Neural cell (in vitro differentiated cells): ENCODE measurements around the gene PLXNA2. TPM values are rescaled to one million over a fixed set of nuclear protein-coding genes. Genes with fewer than 3 reads are reported as not detected.

Source experiments
- H2AFZ ChIP-seq: fragments of 200-600, 300-800 bp; sonication (generic), shearing (Covaris generic); 2 replicates; pipeline ENCODE4 v1.6.0; 2014; ENCODE audit warnings: low read depth, mild to moderate bottlenecking, antibody characterized with exemption, low read length, moderate library complexity
- H3F3A ChIP-seq: fragments of 200-600 bp; shearing (Covaris generic); 2 replicates; pipeline ENCODE4 v1.6.1; 2016; ENCODE audit warnings: mild to moderate bottlenecking, moderate library complexity, mixed read lengths, antibody characterized with exemption, low read length; ENCODE audit not compliant: insufficient read depth, poor library complexity, severe bottlenecking
- H3K27ac ChIP-seq: fragments of 200-600, 300-800 bp; sonication (generic), shearing (Covaris generic); 2 replicates; pipeline ENCODE4 v1.5.1; 2014; ENCODE audit warnings: mild to moderate bottlenecking, low read length, moderate library complexity
- H3K27me3 ChIP-seq: fragments of 300-800, 200-600 bp; sonication (generic), shearing (Covaris generic); 2 replicates; pipeline ENCODE4 v1.6.0; 2014; ENCODE audit warnings: mild to moderate bottlenecking, low read depth, low read length, moderate library complexity; ENCODE audit not compliant: insufficient read depth
- H3K36me3 ChIP-seq: fragments of 300-800, 200-600 bp; sonication (generic), shearing (Covaris generic); 2 replicates; pipeline ENCODE4 v1.5.1; 2014; ENCODE audit warnings: mild to moderate bottlenecking, antibody characterized with exemption, low read length, moderate library complexity; ENCODE audit not compliant: insufficient read depth
- H3K4me2 ChIP-seq: fragments of 300-800, 200-600 bp; sonication (generic), shearing (Covaris generic); 2 replicates; pipeline ENCODE4 v1.6.0; 2014; ENCODE audit warnings: mild to moderate bottlenecking, low read length
- H3K4me3 ChIP-seq: fragments of 300-800, 200-600 bp; sonication (generic), shearing (Covaris generic); 2 replicates; pipeline ENCODE4 v1.5.1; 2014; ENCODE audit warnings: mild to moderate bottlenecking, low read length, moderate library complexity
- H3K79me2 ChIP-seq: fragments of 200-600 bp; shearing (Covaris generic); replicated peaks from 2 replicates; pipeline ENCODE4 v1.6.0; 2014; ENCODE audit warnings: mild to moderate bottlenecking, low read length, moderate library complexity; ENCODE audit not compliant: insufficient read depth
- H3K9ac ChIP-seq: fragments of 300-800, 200-600 bp; sonication (generic), shearing (Covaris generic); 2 replicates; pipeline ENCODE4 v1.6.1; 2016; ENCODE audit warnings: mild to moderate bottlenecking, low read length, mixed read lengths
- H3K9me2 ChIP-seq: fragments of 200-600 bp; shearing (Covaris generic); 2 replicates; pipeline ENCODE4 v1.6.1; 2016; ENCODE audit warnings: mild to moderate bottlenecking, low read length, mixed read lengths; ENCODE audit not compliant: insufficient read depth
- H3K9me3 ChIP-seq: fragments of 200-600, 300-800 bp; sonication (generic), shearing (Covaris generic); 2 replicates; pipeline ENCODE4 v1.6.1; 2016; ENCODE audit warnings: mild to moderate bottlenecking, mixed run types, low read length, moderate library complexity, mixed read lengths
- H4K20me1 ChIP-seq: fragments of 200-600 bp; shearing (Covaris generic); 2 replicates; pipeline ENCODE4 v1.6.1; 2016; ENCODE audit warnings: mild to moderate bottlenecking, mixed run types; ENCODE audit not compliant: insufficient read depth
- CTCF ChIP-seq: fragments of 450-650 bp; IDR thresholded peaks from 2 replicates; pipeline ENCODE4 v1.5.1; 2014; ENCODE audit warnings: antibody characterized with exemption, mild to moderate bottlenecking, moderate library complexity; ENCODE audit not compliant: poor library complexity, severe bottlenecking
- EP300 ChIP-seq: fragments of 450-650 bp; conservative IDR thresholded peaks from 2 replicates; pipeline ENCODE4 v1.6.1; 2014; ENCODE audit warnings: antibody characterized with exemption, mild to moderate bottlenecking, moderate library complexity; ENCODE audit not compliant: poor library complexity, severe bottlenecking
- EZH2 ChIP-seq: fragments of 200-600, 300-800 bp; shearing (Covaris generic), sonication (generic); IDR thresholded peaks from 2 replicates; pipeline ENCODE4 v1.6.1; 2014; ENCODE audit warnings: antibody characterized with exemption, low read length, borderline replicate concordance, mild to moderate bottlenecking; ENCODE audit not compliant: insufficient read depth, poor library complexity, severe bottlenecking
- MXI1 ChIP-seq: fragments of 450-650 bp; conservative IDR thresholded peaks from 2 replicates; pipeline ENCODE4 v1.6.1; 2014; ENCODE audit warnings: antibody characterized with exemption, mild to moderate bottlenecking; ENCODE audit not compliant: poor library complexity, severe bottlenecking
- POLR2AphosphoS5 ChIP-seq: IDR thresholded peaks from 2 replicates; pipeline ENCODE4 v1.6.1; 2012
- RAD21 ChIP-seq: fragments of 450-650 bp; conservative IDR thresholded peaks from 2 replicates; pipeline ENCODE4 v1.6.1; 2014; ENCODE audit warnings: antibody characterized with exemption, mild to moderate bottlenecking, moderate library complexity
- REST ChIP-seq: IDR thresholded peaks from 2 replicates; pipeline ENCODE4 v1.6.1; 2012; ENCODE audit warnings: borderline replicate concordance
- SMC3 ChIP-seq: fragments of 450-650 bp; conservative IDR thresholded peaks from 2 replicates; pipeline ENCODE4 v1.6.1; 2014; ENCODE audit warnings: antibody characterized with exemption, mild to moderate bottlenecking, moderate library complexity; ENCODE audit not compliant: poor library complexity
- TAF1 ChIP-seq: IDR thresholded peaks from 2 replicates; pipeline ENCODE4 v1.6.1; 2012; ENCODE audit warnings: low read depth
- polyA plus RNA-seq: library from polyadenylated mRNA; depleted of rRNA; stranded (reverse); fragments of >200 nt; gene quantifications from 2 replicates; pipeline ENCODE4 v1.2.3, GENCODE V29; 2014

PLXNA2 gene
- polyA plus RNA-seq, 1 donor from 2014 or later, result 30.6 TPM

DNA sequence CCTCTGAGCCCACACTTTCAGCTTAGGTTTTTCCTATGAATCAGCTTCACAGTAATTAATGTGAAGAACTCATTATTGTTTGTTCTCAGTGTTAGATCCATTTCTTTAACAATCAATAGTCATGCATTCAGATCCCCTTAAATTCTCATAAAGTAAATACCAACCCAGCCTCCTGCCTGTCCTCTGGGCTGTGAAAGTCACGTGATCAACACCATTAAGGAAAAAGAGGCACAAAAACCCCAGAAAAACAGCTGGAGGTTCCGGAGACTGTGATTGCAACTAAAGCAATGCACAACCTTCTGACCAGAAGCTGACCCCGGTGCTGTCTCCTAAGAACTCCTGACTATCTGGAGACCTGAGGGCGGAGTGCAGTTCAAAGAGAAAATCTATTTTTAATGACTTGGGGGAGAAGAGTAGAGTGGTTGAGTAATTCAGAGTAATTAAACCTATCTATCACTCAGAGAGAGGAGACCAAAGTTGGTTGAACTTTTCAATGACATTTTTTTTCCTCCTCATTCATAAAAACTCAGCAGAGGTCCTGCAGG lies 132.5 kb downstream of the PLXNA2 start:
- Histone ChIP-seq H3K9ac (no peak overlapping the region), H3K36me3 (peaks cover 3% of the 10 kb centered on the region), H3K79me2 (no peaks in the 10 kb centered on the region), H3F3A (no peaks in the 10 kb centered on the region), H3K27ac (no peak overlapping the region), H3K9me2 (no peaks in the 10 kb centered on the region), H2AFZ (no peak overlapping the region), H3K4me2 (no peak overlapping the region), H3K4me3 (no peak overlapping the region), H3K27me3 (no peaks in the 10 kb centered on the region), H3K9me3 (no peaks in the 10 kb centered on the region), H4K20me1 (no peaks in the 10 kb centered on the region)
- TF ChIP-seq SMC3 (no peak), TAF1 (no peak), POLR2AphosphoS5 (no peak), EZH2 (no peak), REST (no peak), RAD21 (no peak), CTCF (no peak), EP300 (no peak), MXI1 (no peak)

GRCh38 chr1:208110296-208110695 lies 133.9 kb downstream of the PLXNA2 start:
- no peak overlapping the region for H2AFZ ChIP-seq
- H4K20me1 ChIP-seq, result no peaks in the 10 kb centered on the region
- H3K36me3 ChIP-seq, result peaks cover 3% of the 10 kb centered on the region
- TF ChIP-seq EP300 (no peak), TAF1 (no peak), EZH2 (no peak), CTCF (no peak), POLR2AphosphoS5 (no peak), REST (no peak), RAD21 (no peak), SMC3 (no peak)
- no peak overlapping the region for H3K4me3 ChIP-seq
- H3K4me2 ChIP-seq, result no peak overlapping the region
- H3K9me3 ChIP-seq, result no peaks in the 10 kb centered on the region
- H3K27ac ChIP-seq, result no peak overlapping the region
- H3F3A ChIP-seq, result no peaks in the 10 kb centered on the region
- no peaks in the 10 kb centered on the region for H3K79me2 ChIP-seq
- H3K9me2 ChIP-seq, result no peaks in the 10 kb centered on the region
- no peak overlapping the region for H3K9ac ChIP-seq
- H3K27me3 ChIP-seq, result no peaks in the 10 kb centered on the region
